H9 (cell line): Measurements from ENCODE around the gene COL23A1. TPM values are rescaled to one million over a fixed set of nuclear protein-coding genes. Genes with fewer than 3 reads are reported as not detected.

Source experiments
- DNase-seq: peaks from one replicate; pipeline ENCODE4 v3.0.0-alpha.2; 2017
- H2AFZ ChIP-seq: one replicate; pipeline ENCODE4 v1.6.1; 2013; ENCODE audit warnings: mild to moderate bottlenecking, low read length, control low read depth, moderate library complexity
- H2AK5ac ChIP-seq: 2 replicates; pipeline ENCODE4 v1.6.1; 2013; ENCODE audit warnings: low read length, control low read depth, mixed read lengths; ENCODE audit not compliant: insufficient read length
- H2BK120ac ChIP-seq: one replicate; pipeline ENCODE4 v1.6.1; 2013; ENCODE audit warnings: low read depth, mild to moderate bottlenecking, low read length, control low read depth, inconsistent platforms; ENCODE audit not compliant: poor library complexity, severe bottlenecking
- H2BK12ac ChIP-seq: 2 replicates; pipeline ENCODE4 v1.6.1; 2013; ENCODE audit warnings: low read length, control low read depth, mixed read lengths, low read depth; ENCODE audit not compliant: insufficient read length
- H2BK15ac ChIP-seq: 2 replicates; pipeline ENCODE4 v1.6.1; 2013; ENCODE audit warnings: low read depth, low read length, control low read depth
- H2BK20ac ChIP-seq: one replicate; pipeline ENCODE4 v1.6.1; 2013; ENCODE audit warnings: low read depth, mild to moderate bottlenecking, low read length, control low read depth, inconsistent platforms; ENCODE audit not compliant: poor library complexity, severe bottlenecking
- H2BK5ac ChIP-seq: 2 replicates; pipeline ENCODE4 v1.6.1; 2013; ENCODE audit warnings: low read length, control low read depth, mixed read lengths; ENCODE audit not compliant: insufficient read length
- H3K14ac ChIP-seq: 2 replicates; pipeline ENCODE4 v1.6.1; 2013; ENCODE audit warnings: low read length, control low read depth; ENCODE audit not compliant: insufficient read depth
- H3K18ac ChIP-seq: 2 replicates; pipeline ENCODE4 v1.6.1; 2013; ENCODE audit warnings: low read depth, mild to moderate bottlenecking, mixed read lengths, low read length, control low read depth; ENCODE audit not compliant: insufficient read length
- H3K23ac ChIP-seq: 2 replicates; pipeline ENCODE4 v1.6.1; 2013; ENCODE audit warnings: low read length, control low read depth, mixed read lengths, low read depth; ENCODE audit not compliant: insufficient read length
- H3K23me2 ChIP-seq: 2 replicates; pipeline ENCODE4 v1.6.1; 2013; ENCODE audit warnings: low read depth, mild to moderate bottlenecking, mixed read lengths, low read length, control low read depth; ENCODE audit not compliant: insufficient read length, poor library complexity, severe bottlenecking
- H3K27ac ChIP-seq: 2 replicates; pipeline ENCODE4 v1.5.1; 2013; ENCODE audit warnings: low read length, control low read depth, mixed read lengths, low read depth; ENCODE audit not compliant: insufficient read length
- H3K27me3 ChIP-seq: 2 replicates; pipeline ENCODE4 v1.6.1; 2013; ENCODE audit warnings: low read length, control low read depth, inconsistent platforms; ENCODE audit not compliant: insufficient read depth
- H3K4ac ChIP-seq: 2 replicates; pipeline ENCODE4 v1.6.1; 2013; ENCODE audit warnings: low read depth, mild to moderate bottlenecking, control low read depth, inconsistent platforms, low read length, moderate library complexity
- H3K4me1 ChIP-seq: 2 replicates; pipeline ENCODE4 v1.6.1; 2013; ENCODE audit warnings: low read length, control low read depth, inconsistent platforms; ENCODE audit not compliant: insufficient read depth
- H3K4me2 ChIP-seq: 2 replicates; pipeline ENCODE4 v1.6.1; 2013; ENCODE audit warnings: low read length, control low read depth, mixed read lengths; ENCODE audit not compliant: insufficient read length, insufficient read depth
- H3K56ac ChIP-seq: 2 replicates; pipeline ENCODE4 v1.6.1; 2013; ENCODE audit warnings: low read depth, mild to moderate bottlenecking, mixed read lengths, low read length, control low read depth; ENCODE audit not compliant: insufficient read length
- H3K79me1 ChIP-seq: 2 replicates; pipeline ENCODE4 v1.6.1; 2013; ENCODE audit warnings: low read depth, mild to moderate bottlenecking, moderate library complexity, low read length, control low read depth, inconsistent platforms; ENCODE audit not compliant: insufficient read depth, poor library complexity, severe bottlenecking
- H3K79me2 ChIP-seq: 2 replicates; pipeline ENCODE4 v1.6.1; 2013; ENCODE audit warnings: low read length, control low read depth, inconsistent platforms; ENCODE audit not compliant: insufficient read depth
- H3K9ac ChIP-seq: 2 replicates; pipeline ENCODE4 v1.6.1; 2013; ENCODE audit warnings: low read length, control low read depth, mixed read lengths; ENCODE audit not compliant: insufficient read length; ENCODE audit errors: extremely low read depth
- H3K9me3 ChIP-seq: one replicate; pipeline ENCODE4 v1.6.1; 2013; ENCODE audit warnings: low read depth, low read length, inconsistent platforms; ENCODE audit not compliant: control insufficient read depth
- H3T11ph ChIP-seq: one replicate; pipeline ENCODE4 v1.6.1; 2013; ENCODE audit warnings: mild to moderate bottlenecking, low read length, control low read depth, inconsistent platforms
- H4K20me1 ChIP-seq: one replicate; pipeline ENCODE4 v1.6.1; 2013; ENCODE audit not compliant: control insufficient read depth, insufficient read length, insufficient read depth
- H4K5ac ChIP-seq: 2 replicates; pipeline ENCODE4 v1.6.1; 2013; ENCODE audit warnings: low read depth, mild to moderate bottlenecking, mixed read lengths, low read length, control low read depth; ENCODE audit not compliant: insufficient read length
- H4K8ac ChIP-seq: replicated peaks from 2 replicates; pipeline ENCODE4 v1.6.1; 2013; ENCODE audit warnings: low read length, control low read depth, mixed read lengths, low read depth; ENCODE audit not compliant: insufficient read length
- H4K91ac ChIP-seq: 2 replicates; pipeline ENCODE4 v1.6.1; 2013; ENCODE audit warnings: low read depth, mild to moderate bottlenecking, moderate library complexity, mixed read lengths, low read length, control low read depth; ENCODE audit not compliant: insufficient read length
- H3K27ac Mint-ChIP-seq, 3 experiments: 2 replicates in 2 of 3; 3 replicates in 1 of 3; pipeline ENCODE4 v1.8.0; 2020 to 2021; ENCODE audit warnings: mixed read lengths in 3 of 3, mild to moderate bottlenecking in 1 of 3, moderate library complexity in 1 of 3
- H3K27me3 Mint-ChIP-seq: 2 replicates; pipeline ENCODE4 v1.8.0; 2021; ENCODE audit warnings: low read depth, mild to moderate bottlenecking, moderate library complexity, mixed read lengths
- H3K36me3 Mint-ChIP-seq, 3 experiments: 2 replicates in 2 of 3; 3 replicates in 1 of 3; pipeline ENCODE4 v1.8.0; 2020 to 2021; ENCODE audit warnings: low read depth in 3 of 3, mixed read lengths in 3 of 3; ENCODE audit not compliant: insufficient read depth in 1 of 3
- H3K4me1 Mint-ChIP-seq, 2 experiments: 2 replicates each; pipeline ENCODE4 v1.8.0; 2020; ENCODE audit warnings: mixed read lengths in 2 of 2
- H3K4me3 Mint-ChIP-seq, 2 experiments: 2 replicates in 1 of 2; 3 replicates in 1 of 2; pipeline ENCODE4 v1.8.0; 2020 to 2021; ENCODE audit warnings: mild to moderate bottlenecking in 2 of 2, mixed read lengths in 2 of 2, moderate library complexity in 1 of 2
- H3K9me3 Mint-ChIP-seq, 2 experiments: 2 replicates in 1 of 2; 3 replicates in 1 of 2; pipeline ENCODE4 v1.8.0; 2020; ENCODE audit warnings: mild to moderate bottlenecking in 2 of 2, mixed read lengths in 2 of 2, moderate library complexity in 1 of 2
- WGBS: extraction: QIAGEN DNeasy Blood & Tissue Kit; methylation state at CpG from one replicate; pipeline ENCODE4 v1.1.7; 2013; ENCODE audit warnings: missing lambda C conversion rate, low lambda C conversion rate, mixed read lengths; ENCODE audit not compliant: insufficient read length; ENCODE audit errors: extremely low coverage; 5-methylcytosine and 5-hydroxymethylcytosine counted together
- total RNA-seq: library from RNA; stranded (reverse); gene quantifications from 2 replicates; pipeline ENCODE4 v1.2.1, GENCODE V29; 2021
- TF ChIP-seq, protein P1 (sequence below): fragments of 200-600 bp; sonication (generic); conservative IDR thresholded peaks from 3 replicates; pipeline ENCODE4 v1.8.0; 2021; ENCODE audit warnings: antibody characterized with exemption, mild to moderate bottlenecking

COL23A1 gene
- total RNA-seq, 1 experiment from 2014 or later = 2.6 TPM

DNA sequence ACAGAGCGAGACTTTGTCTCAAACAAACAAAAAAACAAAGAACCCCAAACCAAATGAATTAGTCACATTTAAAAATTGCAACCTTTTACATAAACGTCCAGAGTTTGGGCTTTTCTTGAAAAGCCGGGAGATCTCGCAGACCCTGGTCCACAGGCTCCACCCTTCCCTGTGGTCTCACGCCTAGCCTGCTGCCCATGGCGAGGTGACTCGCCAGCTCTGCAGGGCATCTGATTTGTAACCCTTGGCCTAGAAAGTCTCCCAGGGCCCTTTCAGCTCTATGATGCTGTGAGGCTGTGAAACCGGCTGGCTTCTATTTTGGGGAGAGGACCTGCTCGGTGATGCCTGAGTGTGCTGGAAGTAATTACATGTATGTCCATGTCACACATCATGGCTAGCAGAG is 312.8 kb downstream of the COL23A1 start:
- H3K79me2 ChIP-seq = no peaks in the 10 kb centered on the region
- no peak overlapping the region for H3K56ac ChIP-seq
- H3T11ph ChIP-seq = no peak overlapping the region
- H3K14ac ChIP-seq = no peak overlapping the region; the same call in 1 of the 2 replicates
- no peaks in the 10 kb centered on the region; a peak in 1 of 7 replicates for H3K36me3 Mint-ChIP-seq
- no peaks in the 10 kb centered on the region for H4K20me1 ChIP-seq
- H3K18ac ChIP-seq = no peak overlapping the region
- H2BK5ac ChIP-seq = no peak overlapping the region
- H2BK15ac ChIP-seq = no peak overlapping the region
- H3K9ac ChIP-seq = no peak overlapping the region
- no peak overlapping the region for H2BK20ac ChIP-seq
- H3K9me3 Mint-ChIP-seq = peaks cover 0 to 5% of the 10 kb centered on the region in 2 experiments; a peak in 1 of 5 replicates
- no peaks in the 10 kb centered on the region for H3K79me1 ChIP-seq
- H3K4ac ChIP-seq = no peak overlapping the region
- H4K5ac ChIP-seq = no peak overlapping the region
- H3K4me1 Mint-ChIP-seq = peaks cover 4 to 9% of the 10 kb centered on the region in 2 experiments
- no peak overlapping the region for H4K91ac ChIP-seq
- H2BK120ac ChIP-seq = no peak overlapping the region
- no peak overlapping the region for H2AK5ac ChIP-seq
- H3K4me3 Mint-ChIP-seq = no peak overlapping the region
- WGBS = no CpG with 5 or more reads among the region's 9 CpGs
- no peak overlapping the region for H2AFZ ChIP-seq
- TF ChIP-seq, protein P1, sequence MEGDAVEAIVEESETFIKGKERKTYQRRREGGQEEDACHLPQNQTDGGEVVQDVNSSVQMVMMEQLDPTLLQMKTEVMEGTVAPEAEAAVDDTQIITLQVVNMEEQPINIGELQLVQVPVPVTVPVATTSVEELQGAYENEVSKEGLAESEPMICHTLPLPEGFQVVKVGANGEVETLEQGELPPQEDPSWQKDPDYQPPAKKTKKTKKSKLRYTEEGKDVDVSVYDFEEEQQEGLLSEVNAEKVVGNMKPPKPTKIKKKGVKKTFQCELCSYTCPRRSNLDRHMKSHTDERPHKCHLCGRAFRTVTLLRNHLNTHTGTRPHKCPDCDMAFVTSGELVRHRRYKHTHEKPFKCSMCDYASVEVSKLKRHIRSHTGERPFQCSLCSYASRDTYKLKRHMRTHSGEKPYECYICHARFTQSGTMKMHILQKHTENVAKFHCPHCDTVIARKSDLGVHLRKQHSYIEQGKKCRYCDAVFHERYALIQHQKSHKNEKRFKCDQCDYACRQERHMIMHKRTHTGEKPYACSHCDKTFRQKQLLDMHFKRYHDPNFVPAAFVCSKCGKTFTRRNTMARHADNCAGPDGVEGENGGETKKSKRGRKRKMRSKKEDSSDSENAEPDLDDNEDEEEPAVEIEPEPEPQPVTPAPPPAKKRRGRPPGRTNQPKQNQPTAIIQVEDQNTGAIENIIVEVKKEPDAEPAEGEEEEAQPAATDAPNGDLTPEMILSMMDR = no peak
- H2BK12ac ChIP-seq = no peak overlapping the region
- DNase-seq = no peak
- no peak overlapping the region for H3K4me2 ChIP-seq
- no peak overlapping the region for H3K23ac ChIP-seq
- no peaks in the 10 kb centered on the region for H3K23me2 ChIP-seq
- H4K8ac ChIP-seq = no peak overlapping the region
- H3K9me3 ChIP-seq = no peaks in the 10 kb centered on the region
- H3K27ac ChIP-seq = no peak overlapping the region
- peaks cover 39% of the 10 kb centered on the region for H3K27me3 Mint-ChIP-seq
- no peaks in the 10 kb centered on the region for H3K27me3 ChIP-seq
- H3K27ac Mint-ChIP-seq = no peak overlapping the region
- H3K4me1 ChIP-seq = no peaks in the 10 kb centered on the region
